ENCODE measurements around the gene AKAP10.
"Not testable (repeated sequence)": the region's sequence is repeated elsewhere in the genome, so short reads cannot be mapped to it uniquely, and the experiment has no call there.

The AKAP10 gene

DNA sequence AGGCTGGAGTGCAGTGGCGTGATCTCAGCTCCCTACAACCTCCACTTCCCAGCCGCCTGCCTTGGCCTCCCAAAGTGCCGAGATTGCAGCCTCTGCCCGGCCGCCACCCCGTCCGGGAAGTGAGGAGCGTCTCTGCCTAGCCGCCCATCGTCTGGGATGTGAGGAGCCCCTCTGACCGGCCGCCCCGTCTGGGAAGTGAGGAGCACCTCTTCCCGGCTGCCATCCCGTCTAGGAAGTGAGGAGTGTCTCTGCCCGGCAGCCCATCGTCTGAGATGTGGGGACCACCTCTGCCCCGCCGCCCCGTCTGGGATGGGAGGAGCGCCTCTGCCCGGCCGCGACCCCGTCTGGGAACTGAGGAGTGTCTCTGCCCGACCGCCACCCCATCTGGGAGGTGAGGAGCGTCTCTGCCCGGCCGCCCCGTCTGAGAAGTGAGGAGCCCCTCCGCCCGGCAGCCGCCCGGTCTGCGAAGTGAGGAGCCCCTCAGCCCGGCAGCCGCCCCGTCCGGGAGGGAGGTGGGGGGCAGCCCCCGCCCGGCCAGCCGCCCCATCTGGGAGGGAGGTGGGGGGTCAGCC is 26.9 kb downstream of the AKAP10 start:
- H3K4me3 ChIP-seq (ENCODE audit: control insufficient read depth in 1 of 7, extremely low read depth in 1 of 7, insufficient read depth in 4 of 7, low read depth in 2 of 7, low read length in 6 of 7); H3K27me3 ChIP-seq (replicated peaks in 2 of 5; ENCODE audit: control insufficient read depth in 4 of 5, insufficient read depth in 5 of 5, low read length in 4 of 5); H3K27ac ChIP-seq (ENCODE audit: insufficient read depth in 1 of 2, low read depth in 1 of 2, low read length in 2 of 2, poor library complexity in 1 of 2, severe bottlenecking in 2 of 2); POLR2A ChIA-PET; DNase-seq: not testable (repeated sequence)
- peaks cover 0 to 13% (median 0%) of the 10 kb centered on the region in 5 experiments for H3K9me3 ChIP-seq (ENCODE audit: control extremely low read depth in 1 of 5, control insufficient read depth in 4 of 5, insufficient read depth in 2 of 5, low read depth in 1 of 5, low read length in 4 of 5)
- peaks cover 15 to 30% (median 24%) of the 10 kb centered on the region in 4 experiments for H3K36me3 ChIP-seq (ENCODE audit: control insufficient read depth in 4 of 4, insufficient read depth in 4 of 4, low read length in 3 of 4)
- 98% methylated on average over 16 of the region's 43 CpGs for WGBS (ENCODE audit: insufficient coverage)
- CTCF ChIA-PET = interaction anchor here (1.0 kb wide), 1 partner anchor 32 kb away, joined by 3 read pairs; no protein-coding TSS in a partner anchor
- peaks cover 0 to 14% (median 9%) of the 10 kb centered on the region in 4 experiments for H3K4me1 ChIP-seq (ENCODE audit: control extremely low read depth in 1 of 4, control insufficient read depth in 4 of 4, insufficient read depth in 4 of 4, low read length in 3 of 4)

DNA sequence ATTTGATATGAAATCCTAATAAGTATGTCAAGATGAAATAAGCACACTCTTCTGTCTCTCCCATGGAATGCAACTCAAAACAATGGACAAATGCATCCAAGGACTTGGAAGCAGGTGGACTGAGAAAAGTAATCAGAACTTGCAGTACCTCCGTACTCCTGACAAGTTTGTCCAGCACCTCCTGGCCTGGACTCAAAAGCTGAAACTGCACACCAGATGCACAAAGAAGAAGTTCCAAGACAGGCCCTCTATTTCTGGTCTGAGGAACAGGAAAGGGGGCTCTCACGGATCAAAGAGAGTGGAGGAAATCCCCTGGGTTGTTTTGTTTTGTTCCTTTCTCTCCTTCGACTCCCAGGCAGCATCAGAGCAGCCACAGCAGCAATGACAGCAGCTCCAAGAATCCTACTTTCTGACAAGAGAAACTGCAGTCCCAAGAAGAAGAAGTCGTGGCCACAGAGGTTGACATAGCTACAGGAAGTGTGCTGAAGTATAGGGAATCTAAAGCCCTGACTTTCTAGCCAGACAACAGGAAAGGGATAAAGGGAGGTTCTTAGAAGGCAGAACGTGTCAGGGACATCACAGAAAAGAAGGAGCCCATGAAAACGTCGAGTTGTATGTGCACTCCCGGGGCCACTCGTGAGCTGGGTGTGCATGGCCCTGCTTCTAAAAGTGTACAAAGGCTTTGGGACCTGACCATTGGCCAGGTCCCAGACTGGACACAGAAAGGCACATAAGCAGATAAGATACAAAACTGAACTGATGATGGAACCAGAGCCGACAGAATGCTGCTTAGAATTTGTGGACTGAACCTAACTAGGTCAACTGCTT is 29.3 kb downstream of the AKAP10 start:
- H3K27me3 ChIP-seq (replicated peaks in 2 of 5; ENCODE audit: control insufficient read depth in 4 of 5, insufficient read depth in 5 of 5, low read length in 4 of 5) = no peaks in the 10 kb centered on the region
- 37% methylated on average over 9 of the region's 10 CpGs for WGBS (ENCODE audit: insufficient coverage)
- POLR2A ChIA-PET = no interaction called here
- peak in 2 of 3 donors; percentile 55 to 73 for DNase-seq
- CTCF ChIA-PET = interaction anchor here (0.8 to 1.4 kb wide), 2 partner anchors 9 to 12 kb away, joined by 3 read pairs; no protein-coding TSS in a partner anchor
- H3K4me3 ChIP-seq (ENCODE audit: control insufficient read depth in 1 of 7, extremely low read depth in 1 of 7, insufficient read depth in 4 of 7, low read depth in 2 of 7, low read length in 6 of 7) = peak overlapping the region in 1 of 7 experiments; percentile 25
- H3K4me1 ChIP-seq (ENCODE audit: control extremely low read depth in 1 of 4, control insufficient read depth in 4 of 4, insufficient read depth in 4 of 4, low read length in 3 of 4) = peaks cover 0 to 18% (median 9%) of the 10 kb centered on the region in 4 experiments
- H3K9me3 ChIP-seq (ENCODE audit: control extremely low read depth in 1 of 5, control insufficient read depth in 4 of 5, insufficient read depth in 2 of 5, low read depth in 1 of 5, low read length in 4 of 5) = peaks cover 0 to 5% (median 0%) of the 10 kb centered on the region in 5 experiments
- H3K27ac ChIP-seq (ENCODE audit: insufficient read depth in 1 of 2, low read depth in 1 of 2, low read length in 2 of 2, poor library complexity in 1 of 2, severe bottlenecking in 2 of 2) = peak overlapping the region; percentile 47 to 61
- peaks cover 13 to 43% (median 28%) of the 10 kb centered on the region in 4 experiments for H3K36me3 ChIP-seq (ENCODE audit: control insufficient read depth in 4 of 4, insufficient read depth in 4 of 4, low read length in 3 of 4)

DNA sequence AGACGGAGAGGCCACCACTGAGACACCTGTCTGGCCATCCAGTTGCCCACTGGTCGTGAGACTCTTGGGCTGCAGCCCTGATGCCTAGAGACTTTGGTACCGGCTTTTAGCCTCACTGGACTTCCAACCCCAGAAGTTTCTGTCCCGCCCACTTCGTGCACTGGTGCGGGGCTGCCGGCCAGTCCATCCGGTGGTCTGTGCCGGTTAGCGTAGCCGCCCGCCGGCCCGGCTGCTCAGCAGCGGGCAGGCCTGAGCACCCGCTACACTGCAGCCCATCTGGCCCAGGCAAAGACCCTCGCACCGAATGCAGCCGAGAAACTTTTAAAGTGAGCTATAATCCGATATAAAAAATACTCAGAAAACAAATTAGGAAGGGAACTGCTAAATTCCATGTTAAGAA is 30.7 kb downstream of the AKAP10 start:
- no peak for DNase-seq
- peaks cover 17 to 47% (median 25%) of the 10 kb centered on the region in 4 experiments for H3K36me3 ChIP-seq (ENCODE audit: control insufficient read depth in 4 of 4, insufficient read depth in 4 of 4, low read length in 3 of 4)
- POLR2A ChIA-PET = no interaction called here
- H3K27me3 ChIP-seq (replicated peaks in 2 of 5; ENCODE audit: control insufficient read depth in 4 of 5, insufficient read depth in 5 of 5, low read length in 4 of 5) = no peaks in the 10 kb centered on the region
- H3K9me3 ChIP-seq (ENCODE audit: control extremely low read depth in 1 of 5, control insufficient read depth in 4 of 5, insufficient read depth in 2 of 5, low read depth in 1 of 5, low read length in 4 of 5) = no peaks in the 10 kb centered on the region
- H3K4me3 ChIP-seq (ENCODE audit: control insufficient read depth in 1 of 7, extremely low read depth in 1 of 7, insufficient read depth in 4 of 7, low read depth in 2 of 7, low read length in 6 of 7) = no peak overlapping the region
- WGBS (ENCODE audit: insufficient coverage) = 99% methylated on average over 16 of the region's 20 CpGs
- peaks cover 0 to 18% (median 9%) of the 10 kb centered on the region in 4 experiments for H3K4me1 ChIP-seq (ENCODE audit: control extremely low read depth in 1 of 4, control insufficient read depth in 4 of 4, insufficient read depth in 4 of 4, low read length in 3 of 4)
- H3K27ac ChIP-seq (ENCODE audit: insufficient read depth in 1 of 2, low read depth in 1 of 2, low read length in 2 of 2, poor library complexity in 1 of 2, severe bottlenecking in 2 of 2) = no peak overlapping the region
- CTCF ChIA-PET = interaction anchor here (1.4 kb wide), 1 partner anchor 8 kb away, joined by 3 read pairs; no protein-coding TSS in a partner anchor

DNA sequence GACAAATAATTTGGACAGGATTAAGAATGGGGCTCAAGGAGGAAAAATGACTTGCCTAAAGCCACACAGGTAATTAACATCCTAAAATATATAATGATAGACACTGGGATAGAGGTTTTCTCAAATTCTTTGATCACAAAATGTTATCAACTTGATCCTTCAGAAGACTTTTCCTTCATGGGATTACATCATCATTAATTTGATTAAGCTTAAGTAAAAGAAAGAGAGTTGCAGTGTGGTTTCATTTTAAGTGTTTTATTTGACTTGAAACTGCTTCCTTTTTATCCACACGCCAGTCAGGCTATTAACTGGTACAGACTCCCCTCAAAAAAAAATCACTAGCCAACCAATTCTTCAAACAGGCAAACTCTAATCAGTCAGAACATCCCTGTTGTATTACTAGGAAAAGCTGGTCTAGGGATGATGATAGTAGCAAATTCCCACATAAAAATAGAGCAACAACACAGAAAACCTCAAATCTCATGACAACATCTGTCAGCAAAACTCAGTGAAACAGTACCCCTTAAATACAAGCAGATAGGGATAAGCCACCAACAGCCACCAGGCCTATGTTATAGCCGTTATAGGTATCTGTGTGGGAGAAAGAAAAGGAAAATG is 32.5 kb downstream of the AKAP10 start:
- ChIA-PET POLR2A (no interaction called here), CTCF (interaction anchor here (1.4 kb wide), 2 partner anchors 29 to 77 kb away, joined by 3 to 4 read pairs; partner anchors contain the start of gene ULK2)
- 80% methylated on average over 1 of the region's 2 CpGs for WGBS (ENCODE audit: insufficient coverage)
- peak in 2 of 3 donors; percentile 12 to 42 for DNase-seq
- Histone ChIP-seq H3K9me3 (ENCODE audit: control extremely low read depth in 1 of 5, control insufficient read depth in 4 of 5, insufficient read depth in 2 of 5, low read depth in 1 of 5, low read length in 4 of 5) (no peaks in the 10 kb centered on the region), H3K36me3 (ENCODE audit: control insufficient read depth in 4 of 4, insufficient read depth in 4 of 4, low read length in 3 of 4) (peaks cover 19 to 61% (median 31%) of the 10 kb centered on the region in 4 experiments), H3K4me1 (ENCODE audit: control extremely low read depth in 1 of 4, control insufficient read depth in 4 of 4, insufficient read depth in 4 of 4, low read length in 3 of 4) (peaks cover 0 to 18% (median 10%) of the 10 kb centered on the region in 4 experiments), H3K27ac (ENCODE audit: insufficient read depth in 1 of 2, low read depth in 1 of 2, low read length in 2 of 2, poor library complexity in 1 of 2, severe bottlenecking in 2 of 2) (no peak overlapping the region), H3K4me3 (ENCODE audit: control insufficient read depth in 1 of 7, extremely low read depth in 1 of 7, insufficient read depth in 4 of 7, low read depth in 2 of 7, low read length in 6 of 7) (no peak overlapping the region), H3K27me3 (replicated peaks in 2 of 5; ENCODE audit: control insufficient read depth in 4 of 5, insufficient read depth in 5 of 5, low read length in 4 of 5) (no peaks in the 10 kb centered on the region)

DNA sequence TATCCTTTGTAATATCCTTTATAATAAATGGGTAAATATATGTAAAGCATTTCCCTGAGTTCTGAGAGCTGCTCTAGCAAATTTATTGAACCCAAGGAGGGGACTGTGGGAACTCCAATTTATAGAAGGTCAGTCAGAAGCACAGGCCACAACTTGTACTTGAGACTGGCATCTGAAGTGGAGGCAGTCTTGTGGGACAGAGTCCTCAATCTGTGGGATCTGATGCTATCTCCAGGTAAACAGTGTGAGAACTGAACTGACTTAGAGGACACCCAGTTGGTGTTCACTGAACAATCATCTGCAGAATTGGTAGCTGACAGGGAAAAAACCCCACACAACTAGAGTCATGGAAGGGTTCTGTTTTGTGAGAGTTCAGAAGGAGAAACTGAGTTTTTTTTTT is 34.0 kb downstream of the AKAP10 start:
- CTCF ChIA-PET = interaction anchor here (1.1 to 1.3 kb wide), 2 partner anchors 8 to 63 kb away, joined by 3 to 4 read pairs; no protein-coding TSS in a partner anchor
- no peaks in the 10 kb centered on the region for H3K27me3 ChIP-seq (replicated peaks in 2 of 5; ENCODE audit: control insufficient read depth in 4 of 5, insufficient read depth in 5 of 5, low read length in 4 of 5)
- H3K36me3 ChIP-seq (ENCODE audit: control insufficient read depth in 4 of 4, insufficient read depth in 4 of 4, low read length in 3 of 4) = peaks cover 28 to 76% (median 41%) of the 10 kb centered on the region in 4 experiments
- no peaks in the 10 kb centered on the region for H3K9me3 ChIP-seq (ENCODE audit: control extremely low read depth in 1 of 5, control insufficient read depth in 4 of 5, insufficient read depth in 2 of 5, low read depth in 1 of 5, low read length in 4 of 5)
- no peak for DNase-seq
- no peak overlapping the region for H3K27ac ChIP-seq (ENCODE audit: insufficient read depth in 1 of 2, low read depth in 1 of 2, low read length in 2 of 2, poor library complexity in 1 of 2, severe bottlenecking in 2 of 2)
- H3K4me1 ChIP-seq (ENCODE audit: control extremely low read depth in 1 of 4, control insufficient read depth in 4 of 4, insufficient read depth in 4 of 4, low read length in 3 of 4) = peaks cover 0 to 11% (median 8%) of the 10 kb centered on the region in 4 experiments
- POLR2A ChIA-PET = no interaction called here
- H3K4me3 ChIP-seq (ENCODE audit: control insufficient read depth in 1 of 7, extremely low read depth in 1 of 7, insufficient read depth in 4 of 7, low read depth in 2 of 7, low read length in 6 of 7) = no peak overlapping the region

DNA sequence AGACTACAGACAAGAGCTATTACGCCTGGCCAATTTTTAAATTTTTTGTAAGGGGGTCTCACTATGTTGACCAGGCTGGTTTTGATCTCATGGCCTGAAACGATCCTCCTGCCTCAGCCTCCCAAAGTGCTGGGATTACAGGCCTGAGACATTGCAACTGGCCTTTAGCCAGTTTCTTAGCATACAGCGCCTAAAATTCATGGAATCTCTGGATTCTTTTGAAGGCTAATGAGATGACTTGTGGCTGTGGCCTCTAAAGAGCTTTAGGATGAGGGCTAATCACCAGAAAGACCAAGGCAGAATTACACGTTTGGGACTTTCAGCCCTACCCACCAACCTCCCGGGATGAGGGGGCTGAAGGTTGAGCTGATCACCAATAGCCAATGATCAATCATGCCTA is 34.6 kb downstream of the AKAP10 start:
- Histone ChIP-seq H3K9me3 (ENCODE audit: control extremely low read depth in 1 of 5, control insufficient read depth in 4 of 5, insufficient read depth in 2 of 5, low read depth in 1 of 5, low read length in 4 of 5) (no peaks in the 10 kb centered on the region), H3K4me1 (ENCODE audit: control extremely low read depth in 1 of 4, control insufficient read depth in 4 of 4, insufficient read depth in 4 of 4, low read length in 3 of 4) (peaks cover 0 to 5% (median 2%) of the 10 kb centered on the region in 4 experiments), H3K4me3 (ENCODE audit: control insufficient read depth in 1 of 7, extremely low read depth in 1 of 7, insufficient read depth in 4 of 7, low read depth in 2 of 7, low read length in 6 of 7) (no peak overlapping the region), H3K27ac (ENCODE audit: insufficient read depth in 1 of 2, low read depth in 1 of 2, low read length in 2 of 2, poor library complexity in 1 of 2, severe bottlenecking in 2 of 2) (no peak overlapping the region), H3K27me3 (replicated peaks in 2 of 5; ENCODE audit: control insufficient read depth in 4 of 5, insufficient read depth in 5 of 5, low read length in 4 of 5) (no peaks in the 10 kb centered on the region), H3K36me3 (ENCODE audit: control insufficient read depth in 4 of 4, insufficient read depth in 4 of 4, low read length in 3 of 4) (peaks cover 30 to 75% (median 41%) of the 10 kb centered on the region in 4 experiments)
- POLR2A ChIA-PET = no interaction called here
- CTCF ChIA-PET = interaction anchor here (1.3 kb wide), 1 partner anchor 63 kb away, joined by 3 read pairs; no protein-coding TSS in a partner anchor
- no peak for DNase-seq
- WGBS (ENCODE audit: insufficient coverage) = 96% methylated on average over 3 of the region's 5 CpGs
